GM12891 (cell line): ENCODE measurements around the gene SACS.

Experiments used
- POLR2A ChIP-seq: IDR thresholded peaks from 2 replicates; pipeline ENCODE4 v1.6.1; 2011; ENCODE audit warnings: low read depth, low read length, control low read depth
- POLR2AphosphoS5 ChIP-seq: IDR thresholded peaks from 2 replicates; pipeline ENCODE4 v1.6.1; 2011; ENCODE audit warnings: low read depth, low read length, control low read depth
- SPI1 ChIP-seq: IDR thresholded peaks from 2 replicates; pipeline ENCODE4 v1.6.1; 2011; ENCODE audit warnings: low read depth, low read length, control low read depth
- TAF1 ChIP-seq: IDR thresholded peaks from 2 replicates; pipeline ENCODE4 v1.6.1; 2011; ENCODE audit warnings: low read depth, low read length, control low read depth

DNA sequence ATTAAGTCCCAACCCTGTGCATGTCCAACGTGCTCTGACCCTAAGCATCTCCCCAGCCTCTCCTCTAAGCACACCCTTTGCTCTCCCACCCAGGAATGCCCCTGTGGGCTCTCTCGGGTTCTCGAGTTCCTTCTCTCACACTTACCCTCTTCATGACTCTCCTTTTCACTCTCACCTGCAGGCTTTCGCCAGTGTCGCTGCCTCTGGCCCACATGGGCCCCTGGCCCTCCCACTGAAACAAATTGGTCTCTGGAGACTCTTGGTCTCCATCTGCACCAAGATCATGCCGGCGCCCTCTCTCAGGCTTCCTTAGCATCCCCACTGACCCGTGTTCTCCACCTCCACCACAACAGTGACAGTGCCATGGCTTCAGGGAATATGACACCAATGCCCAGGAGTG is 19.6 kb upstream of the SACS start:
- no peak for TF ChIP-seq SPI1
- TF ChIP-seq POLR2A = no peak
- no peak for TF ChIP-seq POLR2AphosphoS5
- no peak for TF ChIP-seq TAF1
